ENCODE results near the gene CMIP.

- TF ChIP-seq, protein P1, sequence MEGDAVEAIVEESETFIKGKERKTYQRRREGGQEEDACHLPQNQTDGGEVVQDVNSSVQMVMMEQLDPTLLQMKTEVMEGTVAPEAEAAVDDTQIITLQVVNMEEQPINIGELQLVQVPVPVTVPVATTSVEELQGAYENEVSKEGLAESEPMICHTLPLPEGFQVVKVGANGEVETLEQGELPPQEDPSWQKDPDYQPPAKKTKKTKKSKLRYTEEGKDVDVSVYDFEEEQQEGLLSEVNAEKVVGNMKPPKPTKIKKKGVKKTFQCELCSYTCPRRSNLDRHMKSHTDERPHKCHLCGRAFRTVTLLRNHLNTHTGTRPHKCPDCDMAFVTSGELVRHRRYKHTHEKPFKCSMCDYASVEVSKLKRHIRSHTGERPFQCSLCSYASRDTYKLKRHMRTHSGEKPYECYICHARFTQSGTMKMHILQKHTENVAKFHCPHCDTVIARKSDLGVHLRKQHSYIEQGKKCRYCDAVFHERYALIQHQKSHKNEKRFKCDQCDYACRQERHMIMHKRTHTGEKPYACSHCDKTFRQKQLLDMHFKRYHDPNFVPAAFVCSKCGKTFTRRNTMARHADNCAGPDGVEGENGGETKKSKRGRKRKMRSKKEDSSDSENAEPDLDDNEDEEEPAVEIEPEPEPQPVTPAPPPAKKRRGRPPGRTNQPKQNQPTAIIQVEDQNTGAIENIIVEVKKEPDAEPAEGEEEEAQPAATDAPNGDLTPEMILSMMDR (IDR thresholded peaks at IDR 0.05), result no peak
- TF ChIP-seq POLR2A (IDR thresholded peaks at IDR 0.05; ENCODE audit: low read depth), result no peak
- TF ChIP-seq EP300 (IDR thresholded peaks at IDR 0.05), result no peak
- no peak for TF ChIP-seq POLR2AphosphoS5 (IDR thresholded peaks at IDR 0.05)
These were observed 53.7 kb downstream of the CMIP start for GRCh38 chr16:81498351-81498750.

Measured in esophagus muscularis mucosa (tissue), 4 donors.